Stimulated activated CD8-positive, alpha-beta memory T cell treated with anti-CD3 and anti-CD28 coated beads, Interleukin-4, amount 100 ng/mL, for 1 hour (primary cell): ENCODE measurements around the gene CD55.
"Not testable (repeated sequence)": the region's sequence is repeated elsewhere in the genome, so short reads cannot be mapped to it uniquely, and the experiment has no call there.

Experiments used
- DNase-seq, 2 donors: peaks; one replicate each; pipeline ENCODE4 v3.0.0-alpha.2; 2020; ENCODE audit warnings: low read depth in 2 of 2, low spot score in 1 of 2

The CD55 gene

DNA sequence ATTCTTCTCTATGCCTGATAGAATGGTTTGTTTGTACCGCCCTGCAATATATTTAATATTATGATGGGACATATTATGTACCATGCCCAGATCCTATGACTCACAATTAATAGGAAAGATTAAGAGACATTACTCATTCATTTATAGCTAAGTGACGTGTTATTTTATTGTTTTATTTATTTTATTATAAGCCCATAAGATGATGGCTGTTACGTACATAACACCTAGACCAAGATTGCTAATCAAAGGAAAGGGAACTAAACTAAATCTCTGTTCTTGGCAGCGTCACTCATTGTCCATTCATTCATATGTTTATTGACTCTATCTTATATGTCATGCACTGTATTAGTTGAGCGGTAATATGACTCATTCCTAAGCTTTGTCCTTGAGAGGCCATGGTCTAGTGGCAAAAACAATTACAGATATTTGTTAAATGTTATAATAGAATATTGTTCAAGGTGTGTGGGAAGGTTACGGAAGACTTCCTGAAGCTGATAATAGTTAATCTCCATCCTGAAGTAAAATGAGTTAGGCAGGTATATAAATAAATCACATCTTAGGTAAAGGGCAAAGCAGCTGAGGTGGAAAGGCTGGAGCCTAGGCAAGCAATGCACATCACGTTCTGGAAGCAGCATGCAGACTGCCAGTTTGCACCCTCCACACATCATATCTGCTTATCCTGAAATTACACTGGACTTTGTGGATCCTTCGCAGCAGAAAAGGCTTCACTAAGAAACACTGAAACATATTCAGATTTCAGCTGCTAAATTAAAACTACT, 16.6 kb upstream of the CD55 start:
- no peak for DNase-seq

DNA sequence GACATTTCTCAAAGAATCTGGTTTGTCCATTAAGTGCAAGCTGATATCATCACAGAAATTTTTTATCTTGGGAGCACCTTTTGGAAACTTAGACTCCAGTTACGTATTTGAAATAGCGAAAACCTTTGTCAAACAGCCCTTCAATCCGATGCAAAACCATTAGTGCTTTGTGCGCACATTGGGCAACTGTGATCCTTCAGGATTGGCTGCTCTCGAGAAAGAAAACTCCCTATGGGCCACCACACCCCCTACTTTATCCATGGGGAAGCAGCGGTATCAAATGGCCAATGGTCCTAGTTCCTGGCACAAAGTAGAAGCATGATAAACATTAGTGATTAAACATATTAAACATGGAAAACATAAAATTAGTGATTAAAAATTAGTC, 16.0 kb upstream of the CD55 start:
- DNase-seq = no peak

- DNase-seq = no peak
Observed at GRCh38 chr1:207306023-207306422, 15.5 kb upstream of the CD55 start.

- no peak for DNase-seq
Observed at GRCh38 chr1:207306603-207307002, 14.9 kb upstream of the CD55 start.

- DNase-seq = no peak
Observed at GRCh38 chr1:207308451-207309190, 12.9 kb upstream of the CD55 start.

GRCh38 chr1:207309745-207310273, 11.7 kb upstream of the CD55 start:
- no peak for DNase-seq

DNA sequence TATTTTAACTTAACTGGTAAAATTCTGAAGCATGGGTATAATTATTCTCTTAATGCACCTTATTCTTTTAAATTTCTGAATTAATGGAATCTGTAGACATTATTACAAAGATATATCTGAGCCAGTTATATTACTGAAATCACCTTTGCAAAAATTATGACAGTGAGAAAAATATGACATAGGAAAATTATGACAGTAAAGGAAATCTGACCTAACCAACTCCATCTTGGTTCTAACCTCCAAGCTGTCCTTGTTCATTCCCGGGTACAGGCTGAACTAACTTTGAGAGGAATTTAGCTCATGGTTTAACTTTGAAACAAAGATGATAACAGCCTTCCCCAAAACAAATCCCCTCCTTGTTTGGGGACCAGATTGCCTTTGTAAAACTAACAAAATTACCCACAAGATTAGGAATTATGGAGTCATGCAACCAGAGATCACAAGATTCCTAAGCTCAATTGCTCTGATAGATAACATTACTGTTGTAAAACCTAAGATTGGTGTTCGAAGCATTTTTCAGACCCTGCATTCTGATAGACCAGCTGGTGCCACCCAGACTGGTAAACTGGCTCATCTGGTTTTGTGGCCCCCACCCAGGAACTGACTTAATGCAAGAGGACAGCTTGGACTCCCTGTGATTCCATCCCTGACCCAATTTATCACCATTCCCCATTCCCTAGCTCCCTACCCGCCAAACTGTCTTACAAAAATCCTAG, 9.4 kb upstream of the CD55 start:
- no peak for DNase-seq

DNA sequence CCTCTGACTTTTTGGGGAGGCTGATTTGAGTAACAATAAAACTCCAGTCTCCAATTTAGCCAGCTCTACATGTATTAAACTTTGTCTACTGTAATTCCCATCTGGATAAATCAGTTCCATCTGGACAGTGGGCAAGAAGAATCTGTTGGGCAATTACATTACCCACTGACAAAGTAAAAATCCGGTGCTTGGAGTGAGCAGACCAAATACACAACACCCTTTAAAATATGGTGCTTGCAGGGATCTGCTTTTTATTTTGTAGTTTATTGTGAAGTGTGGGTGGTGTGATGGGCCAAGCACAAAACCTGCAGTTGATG, 8.9 kb upstream of the CD55 start:
- no peak for DNase-seq

GRCh38 chr1:207313131-207313530, 8.3 kb upstream of the CD55 start:
- DNase-seq = no peak

DNA sequence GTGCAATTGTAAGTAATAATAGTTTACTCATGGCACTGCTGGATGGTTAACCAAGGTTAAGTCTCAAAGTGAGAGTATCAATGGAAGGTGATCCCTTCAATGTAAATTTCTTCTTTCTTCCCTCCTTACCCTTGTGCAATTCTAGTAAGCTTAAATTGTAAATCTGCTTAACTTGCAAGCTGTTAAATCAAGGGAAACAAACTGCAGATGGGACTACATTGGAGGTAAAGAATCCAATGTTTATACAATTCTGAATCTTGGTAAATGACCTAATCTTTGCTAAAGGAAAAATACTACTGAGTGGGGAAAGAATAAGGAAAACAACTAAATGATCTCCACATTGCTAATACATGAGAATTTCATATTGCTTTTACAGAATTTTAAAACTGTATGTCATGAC, 6.7 kb upstream of the CD55 start:
- no peak for DNase-seq

DNA sequence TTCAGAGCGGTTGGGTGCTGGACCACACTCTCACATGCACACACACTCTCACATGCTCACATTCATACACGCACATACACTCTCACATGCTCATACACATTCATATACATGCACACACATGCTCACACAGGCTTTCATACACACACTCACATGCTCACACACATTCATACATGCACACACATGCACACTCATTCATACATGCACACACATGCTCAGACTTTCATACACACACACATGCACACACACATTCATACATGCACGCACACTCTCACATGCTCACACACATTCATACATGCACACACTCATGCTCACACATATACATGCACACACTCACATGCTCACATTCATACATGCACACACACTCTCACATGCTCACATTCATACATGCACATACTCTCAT, 6.0 kb upstream of the CD55 start:
- no peak for DNase-seq

GRCh38 chr1:207316141-207316540, 5.3 kb upstream of the CD55 start:
- no peak for DNase-seq

DNA sequence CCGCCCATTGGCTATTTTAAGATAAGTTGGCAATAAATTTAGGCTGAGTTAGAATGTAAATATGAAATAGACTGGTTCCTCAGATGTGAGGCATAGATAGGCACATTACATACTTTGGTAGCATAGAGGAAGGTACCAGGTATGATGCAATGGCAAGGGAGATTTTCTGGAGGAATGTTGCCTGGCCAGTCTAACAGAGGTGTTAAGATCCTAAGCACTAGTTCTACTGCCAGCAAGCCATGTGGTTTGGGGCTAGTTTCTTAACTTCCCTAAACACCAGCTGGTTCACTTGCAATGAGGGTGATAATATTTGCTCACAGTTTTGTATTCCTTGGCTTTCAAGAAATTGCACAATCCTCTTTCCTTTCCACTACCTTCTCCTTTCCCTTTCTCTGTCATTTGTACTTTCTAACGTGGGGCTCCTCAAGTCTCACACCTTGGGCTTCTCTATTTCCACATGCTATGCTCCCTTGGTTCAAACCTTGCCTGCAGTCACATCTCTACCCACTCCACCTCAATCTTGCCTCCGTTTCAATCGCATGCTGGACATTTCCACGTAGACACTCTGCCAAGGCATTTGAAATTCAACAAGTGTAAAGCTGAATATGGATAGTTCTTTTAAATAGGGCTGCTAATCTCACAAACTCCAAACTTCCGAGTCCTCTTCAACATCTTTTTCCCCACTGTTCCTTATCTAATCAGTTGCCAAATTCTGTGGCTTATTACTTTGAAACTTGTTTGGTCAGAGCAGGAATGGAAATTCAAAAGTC, 4.7 kb upstream of the CD55 start:
- DNase-seq = no peak

DNA sequence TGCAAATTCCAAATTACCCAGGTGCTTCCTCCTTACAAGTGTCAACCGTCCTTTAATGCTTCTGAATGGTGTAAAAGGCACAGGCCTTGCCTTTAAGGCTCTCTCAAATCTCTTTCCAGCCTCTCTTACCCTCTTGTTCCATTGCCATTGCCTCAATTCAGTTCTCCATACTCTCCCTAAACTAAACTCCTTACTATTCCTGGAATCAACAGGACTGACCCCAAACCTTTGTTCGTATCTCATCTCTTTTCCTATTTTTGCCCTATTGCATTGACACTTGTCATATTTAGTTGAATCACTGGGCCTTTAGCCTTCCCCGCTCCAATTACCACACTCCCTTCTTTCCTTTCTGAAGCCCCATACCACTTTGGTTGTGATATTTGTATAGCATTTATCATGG, 3.9 kb upstream of the CD55 start:
- no peak for DNase-seq

GRCh38 chr1:207318072-207318619, 3.3 kb upstream of the CD55 start:
- DNase-seq = no peak

DNA sequence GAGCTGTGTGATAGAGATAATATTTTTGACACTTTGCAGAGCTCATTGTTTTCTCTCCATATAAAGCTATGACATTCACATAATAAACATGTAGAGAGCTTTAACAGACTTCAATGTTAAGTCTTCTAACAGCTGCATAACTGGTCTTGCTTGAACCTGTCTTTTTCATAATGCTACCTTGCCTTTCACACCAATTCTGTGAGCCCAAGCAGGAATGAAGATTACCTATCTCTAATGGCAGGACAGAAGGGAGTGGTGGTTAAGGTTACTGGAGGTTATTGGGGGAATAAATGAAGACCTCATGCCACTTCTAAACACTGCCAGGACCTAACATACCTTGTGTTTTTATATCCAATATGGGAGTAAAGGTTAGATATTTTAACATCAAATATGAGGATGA, 2.3 kb upstream of the CD55 start:
- DNase-seq = no peak

DNA sequence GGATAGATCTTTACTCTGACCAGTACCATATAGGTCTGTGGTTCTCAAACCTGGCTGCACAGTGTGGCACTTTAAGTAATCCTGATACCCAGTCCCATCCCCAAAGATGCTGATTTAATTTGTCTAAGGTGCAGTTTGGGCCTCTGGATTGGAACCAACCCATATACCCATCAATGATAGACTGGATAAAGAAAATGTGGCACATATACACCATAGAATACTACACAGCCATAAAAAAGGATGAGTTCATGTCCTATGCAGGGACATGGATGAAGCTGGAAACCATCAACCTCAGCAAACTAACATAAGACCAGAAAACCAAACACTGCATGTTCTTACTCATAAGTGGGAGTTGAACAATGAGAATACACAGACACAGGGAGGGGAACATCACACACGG, 1.4 kb upstream of the CD55 start:
- DNase-seq = not testable (repeated sequence)

- DNase-seq = no peak
Observed at GRCh38 chr1:207321790-207322645, 540 bp downstream of the CD55 start.

DNA sequence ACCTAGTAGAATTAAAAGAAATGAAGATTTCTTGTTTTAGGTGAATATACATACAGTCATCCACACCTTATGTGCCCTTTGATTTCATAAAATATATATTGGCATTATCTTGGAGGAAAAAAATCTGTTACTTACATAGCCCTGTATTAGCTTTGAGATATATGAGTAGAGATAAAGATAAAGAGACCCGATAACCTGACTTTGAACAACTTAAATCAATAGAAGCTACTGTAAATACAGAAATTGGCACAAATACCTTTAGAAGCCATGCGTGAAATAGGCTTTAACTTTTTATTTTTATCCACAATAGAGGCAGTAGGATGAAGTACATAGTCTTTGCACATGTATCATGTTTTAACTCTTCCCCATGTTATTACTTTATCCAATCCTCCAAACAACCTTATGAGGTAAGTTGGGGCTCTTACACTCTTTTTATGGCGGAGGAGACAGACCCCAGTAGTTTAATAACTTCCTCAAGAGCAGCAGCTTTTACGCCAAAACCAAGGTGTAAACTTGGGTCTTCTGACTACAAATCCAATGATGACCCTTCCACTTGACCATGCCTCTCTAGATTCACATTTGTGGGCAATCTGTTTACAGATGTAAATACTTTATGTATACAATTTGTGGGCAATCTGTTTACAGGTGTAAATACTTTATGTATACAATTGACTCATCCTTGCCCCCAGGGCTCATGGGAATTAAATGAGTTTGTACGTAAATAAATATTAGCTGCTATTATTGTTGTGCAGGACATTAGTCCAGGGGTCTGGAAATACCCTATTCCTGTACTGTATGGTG, 2.1 kb downstream of the CD55 start:
- no peak for DNase-seq
